HG02588 (cell line): ENCODE results near the gene DOK3.

Experiments used
- ATAC-seq: cut with Tn5 transposase; IDR thresholded peaks from one replicate; pipeline ENCODE4 v1.9.1; 2021; ENCODE audit warnings: mild to moderate bottlenecking, moderate library complexity; ENCODE audit not compliant: unreplicated experiment

The DOK3 gene

GRCh38 chr5:177469750-177470525 lies 39.7 kb downstream of the DOK3 start:
- ATAC-seq, result no peak

GRCh38 chr5:177468685-177469628 lies 40.7 kb downstream of the DOK3 start:
- ATAC-seq, result no peak

GRCh38 chr5:177468329-177468684 lies 41.3 kb downstream of the DOK3 start:
- ATAC-seq, result no peak

GRCh38 chr5:177467436-177467835 lies 42.2 kb downstream of the DOK3 start:
- no peak for ATAC-seq

GRCh38 chr5:177466861-177467260 lies 42.8 kb downstream of the DOK3 start:
- ATAC-seq, result no peak

GRCh38 chr5:177465044-177465443 lies 44.6 kb downstream of the DOK3 start:
- no peak for ATAC-seq

GRCh38 chr5:177462021-177462670 lies 47.5 kb downstream of the DOK3 start:
- ATAC-seq, result no peak

- ATAC-seq, result no peak
These were observed 49.6 kb downstream of the DOK3 start for GRCh38 chr5:177459819-177460628.

- ATAC-seq, result no peak
These were observed 50.3 kb downstream of the DOK3 start for GRCh38 chr5:177459357-177459756.

- ATAC-seq, result no peak
These were observed 50.7 kb downstream of the DOK3 start for GRCh38 chr5:177458912-177459350.

GRCh38 chr5:177457852-177458681 lies 51.6 kb downstream of the DOK3 start:
- no peak for ATAC-seq

GRCh38 chr5:177456976-177457851 lies 52.4 kb downstream of the DOK3 start:
- ATAC-seq, result peak; percentile 32

- no peak for ATAC-seq
These were observed 53.0 kb downstream of the DOK3 start for GRCh38 chr5:177456591-177456964.

- peak; percentile 10 for ATAC-seq
These were observed 53.7 kb downstream of the DOK3 start for GRCh38 chr5:177455661-177456590.

GRCh38 chr5:177455036-177455660 lies 54.5 kb downstream of the DOK3 start:
- ATAC-seq, result peak; percentile 41

- ATAC-seq, result peak; percentile 52
These were observed 55.1 kb downstream of the DOK3 start for GRCh38 chr5:177454397-177455035.
